NT2/D1 (cell line): Measurements from ENCODE around the gene ITGA5.

Experiments used
- SUZ12 ChIP-seq: IDR thresholded peaks from 2 replicates; pipeline ENCODE4 v1.6.1; 2011; ENCODE audit not compliant: insufficient read length, insufficient read depth; ENCODE audit errors: extremely low read depth
- YY1 ChIP-seq: IDR thresholded peaks from 2 replicates; pipeline ENCODE4 v1.6.1; 2011; ENCODE audit not compliant: insufficient read length, insufficient read depth
- ZNF274 ChIP-seq: IDR thresholded peaks from 2 replicates; pipeline ENCODE4 v1.6.1; 2011; ENCODE audit warnings: mild to moderate bottlenecking, low read depth, low read length

DNA sequence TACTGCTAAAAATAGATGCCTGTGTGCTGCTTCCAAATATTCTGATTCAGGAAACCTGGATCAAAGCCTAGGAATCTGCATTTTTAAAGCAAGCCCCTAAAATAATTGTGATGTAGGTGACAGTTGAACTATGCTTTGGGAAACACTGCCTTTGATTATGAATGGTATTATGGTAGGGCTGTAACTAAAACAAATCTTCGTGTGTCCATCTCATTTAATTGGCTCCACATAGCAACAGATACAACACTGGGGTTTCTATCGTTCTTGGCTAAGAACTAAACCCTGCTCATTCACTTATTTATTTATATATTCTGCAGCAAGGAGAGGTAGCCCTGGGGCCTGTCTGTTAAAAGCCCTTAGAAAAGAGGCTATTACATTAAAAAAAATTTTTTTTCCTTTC, 23.0 kb upstream of the ITGA5 start:
- TF ChIP-seq ZNF274 (no peak), SUZ12 (no peak), YY1 (no peak)
